Measurements from ENCODE around the gene SNX9. TPM values are rescaled to one million over a fixed set of nuclear protein-coding genes. Genes with fewer than 3 reads are reported as not detected.
"Not testable (repeated sequence)": the region's sequence is repeated elsewhere in the genome, so short reads cannot be mapped to it uniquely, and the experiment has no call there.

SNX9 gene
- total and polyA plus RNA-seq, 2 donors (not counting 1 experiment from before 2014, with no cell fraction given) = 56.8 to 117 TPM

DNA sequence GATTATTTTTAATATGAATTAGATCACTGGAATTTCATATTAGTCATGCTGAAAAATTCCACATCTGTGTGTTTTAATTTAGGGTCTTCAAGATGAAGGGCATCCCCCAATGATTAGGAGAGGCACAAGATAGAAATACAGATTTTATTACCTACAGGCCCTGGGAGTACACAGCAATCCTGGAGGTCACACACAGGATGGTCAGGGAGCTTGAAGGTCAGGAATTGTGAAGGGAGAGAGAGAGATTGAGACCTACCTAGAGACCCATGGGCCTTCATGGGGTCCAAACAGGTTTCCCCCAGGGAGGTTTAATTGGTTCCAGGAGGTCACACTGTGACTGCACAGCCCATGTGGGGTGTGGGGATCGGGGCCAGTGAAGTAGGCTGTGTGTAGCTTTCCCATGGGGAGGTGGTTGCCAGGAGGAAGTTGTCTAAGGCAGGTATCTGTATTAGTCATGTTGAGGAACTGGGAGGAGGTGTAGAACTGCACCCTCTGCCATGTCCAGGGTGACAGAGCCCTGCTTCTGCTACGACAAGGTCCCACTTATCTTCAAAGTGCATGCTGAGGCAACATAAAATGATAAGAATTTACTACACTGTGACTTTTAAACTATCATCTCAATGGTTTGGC is 18.3 kb downstream of the SNX9 start:
- TF ChIP-seq EZH2 (IDR thresholded peaks at IDR 0.05; ENCODE audit: low read length, missing control alignments) (no peak), CTCF (conservative IDR thresholded peaks at IDR 0.05 in 1 of 2, IDR thresholded peaks at IDR 0.05 in 1 of 2; ENCODE audit: low read depth in 1 of 2, low read length in 2 of 2) (no peak)
- no peak overlapping the region for H3K4me3 ChIP-seq (replicated peaks in 1 of 4; ENCODE audit: control extremely low read depth in 1 of 4, insufficient read depth in 1 of 4, low read depth in 3 of 4, low read length in 4 of 4)
- H3K27me3 ChIP-seq (ENCODE audit: control insufficient read depth, insufficient read depth, low read length) = no peaks in the 10 kb centered on the region
- H3K36me3 ChIP-seq (ENCODE audit: control insufficient read depth, insufficient read depth, low read length) = no peaks in the 10 kb centered on the region
- peak overlapping the region; percentile 72 for H3K4me2 ChIP-seq (ENCODE audit: extremely low read depth, insufficient read depth, low read length)
- peaks cover 19% of the 10 kb centered on the region for H3K4me1 ChIP-seq (ENCODE audit: control insufficient read depth, extremely low read depth, insufficient read depth, low read length)
- no peaks in the 10 kb centered on the region for H3K9me3 ChIP-seq (ENCODE audit: control insufficient read depth, insufficient read depth, low read depth, low read length)
- H3K79me2 ChIP-seq (ENCODE audit: control insufficient read depth, insufficient read depth, low read length) = peaks cover 92% of the 10 kb centered on the region
- H2AFZ ChIP-seq (ENCODE audit: low read length) = no peak overlapping the region
- peaks cover 5% of the 10 kb centered on the region for H4K20me1 ChIP-seq (ENCODE audit: control insufficient read depth, extremely low read depth, insufficient read depth, low read length)
- peak overlapping the region; percentile 54 for H3K27ac ChIP-seq (ENCODE audit: insufficient read depth, low read length)
- no peak overlapping the region for H3K9ac ChIP-seq (ENCODE audit: insufficient read depth, low read length)
- DNase-seq (ENCODE audit: low read depth in 2 of 2) = peak in 1 of 2 donors; percentile 37

DNA sequence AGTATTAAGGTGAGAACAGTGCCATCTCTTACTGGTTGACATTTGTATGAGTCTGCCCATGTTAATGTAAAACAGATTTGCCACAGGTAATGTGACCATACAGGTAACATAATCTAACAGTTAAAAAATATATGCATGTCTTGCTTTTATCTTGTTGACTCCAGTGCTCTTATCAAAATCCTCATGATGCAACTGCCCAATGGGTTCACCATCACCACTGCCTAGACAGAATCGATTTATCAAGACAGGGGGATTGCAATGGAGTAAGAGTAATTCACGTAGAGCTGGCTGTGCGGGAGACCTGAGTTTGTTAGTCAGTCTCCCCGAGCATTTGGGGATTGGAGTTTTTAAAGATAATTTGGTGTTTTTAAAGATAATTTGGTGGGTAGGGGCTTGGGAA is 19.2 kb downstream of the SNX9 start:
- H3K4me2 ChIP-seq (ENCODE audit: extremely low read depth, insufficient read depth, low read length) = no peak overlapping the region
- H3K9me3 ChIP-seq (ENCODE audit: control insufficient read depth, insufficient read depth, low read depth, low read length) = no peaks in the 10 kb centered on the region
- H3K4me1 ChIP-seq (ENCODE audit: control insufficient read depth, extremely low read depth, insufficient read depth, low read length) = peaks cover 19% of the 10 kb centered on the region
- DNase-seq (ENCODE audit: low read depth in 2 of 2) = no peak
- no peak overlapping the region for H3K27ac ChIP-seq (ENCODE audit: insufficient read depth, low read length)
- H4K20me1 ChIP-seq (ENCODE audit: control insufficient read depth, extremely low read depth, insufficient read depth, low read length) = peaks cover 5% of the 10 kb centered on the region
- no peak overlapping the region for H3K4me3 ChIP-seq (replicated peaks in 1 of 4; ENCODE audit: control extremely low read depth in 1 of 4, insufficient read depth in 1 of 4, low read depth in 3 of 4, low read length in 4 of 4)
- H3K79me2 ChIP-seq (ENCODE audit: control insufficient read depth, insufficient read depth, low read length) = peaks cover 94% of the 10 kb centered on the region
- H3K36me3 ChIP-seq (ENCODE audit: control insufficient read depth, insufficient read depth, low read length) = no peaks in the 10 kb centered on the region
- H2AFZ ChIP-seq (ENCODE audit: low read length) = no peak overlapping the region
- TF ChIP-seq EZH2 (IDR thresholded peaks at IDR 0.05; ENCODE audit: low read length, missing control alignments) (no peak), CTCF (conservative IDR thresholded peaks at IDR 0.05 in 1 of 2, IDR thresholded peaks at IDR 0.05 in 1 of 2; ENCODE audit: low read depth in 1 of 2, low read length in 2 of 2) (no peak)
- no peaks in the 10 kb centered on the region for H3K27me3 ChIP-seq (ENCODE audit: control insufficient read depth, insufficient read depth, low read length)
- H3K9ac ChIP-seq (ENCODE audit: insufficient read depth, low read length) = no peak overlapping the region

DNA sequence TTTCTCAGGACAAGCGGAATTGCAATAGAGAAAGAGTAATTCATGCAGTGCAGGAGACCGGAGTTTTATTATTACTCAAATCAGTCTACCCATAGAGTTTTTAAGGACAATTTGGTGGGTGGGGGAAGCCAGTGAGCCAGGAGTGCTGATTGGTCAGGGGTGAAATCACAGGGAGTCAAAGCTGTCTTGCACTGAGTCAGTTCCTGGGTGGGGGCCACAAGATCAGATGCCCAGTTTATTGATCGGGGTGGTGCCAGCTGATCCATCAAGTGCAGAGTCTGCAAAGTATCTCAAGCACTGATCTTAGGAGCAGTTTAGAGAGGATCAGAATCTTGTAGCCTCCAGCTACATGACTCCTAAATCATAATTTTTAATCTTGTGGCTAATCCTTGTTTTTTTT is 21.1 kb downstream of the SNX9 start:
- DNase-seq (ENCODE audit: low read depth in 2 of 2); H2AFZ ChIP-seq (ENCODE audit: low read length); H3K9ac ChIP-seq (ENCODE audit: insufficient read depth, low read length); H3K9me3 ChIP-seq (ENCODE audit: control insufficient read depth, insufficient read depth, low read depth, low read length); H3K36me3 ChIP-seq (ENCODE audit: control insufficient read depth, insufficient read depth, low read length); H3K27me3 ChIP-seq (ENCODE audit: control insufficient read depth, insufficient read depth, low read length); H3K4me3 ChIP-seq (replicated peaks in 1 of 4; ENCODE audit: control extremely low read depth in 1 of 4, insufficient read depth in 1 of 4, low read depth in 3 of 4, low read length in 4 of 4); H3K27ac ChIP-seq (ENCODE audit: insufficient read depth, low read length); H3K4me2 ChIP-seq (ENCODE audit: extremely low read depth, insufficient read depth, low read length); H4K20me1 ChIP-seq (ENCODE audit: control insufficient read depth, extremely low read depth, insufficient read depth, low read length): not testable (repeated sequence)
- Histone ChIP-seq H3K4me1 (ENCODE audit: control insufficient read depth, extremely low read depth, insufficient read depth, low read length) (peaks cover 16% of the 10 kb centered on the region), H3K79me2 (ENCODE audit: control insufficient read depth, insufficient read depth, low read length) (peaks cover 96% of the 10 kb centered on the region)

All from fibroblast of lung (primary cell).